ENCODE results near the gene RNF130. TPM values are rescaled to one million over a fixed set of nuclear protein-coding genes. Genes with fewer than 3 reads are reported as not detected.

Gene RNF130
- total and polyA plus RNA-seq, 4 donors = 75.9 to 123 (median 90.8) TPM

GRCh38 chr5:179915406-179915935 lies 156.1 kb downstream of the RNF130 start:
- Histone ChIP-seq H3K27ac (ENCODE audit: low read depth in 1 of 2, low read length in 1 of 2) (no peak overlapping the region), H3K4me3 (no peak overlapping the region), H3K36me3 (ENCODE audit: control insufficient read depth in 4 of 4, insufficient read depth in 4 of 4, low read length in 4 of 4) (no peaks in the 10 kb centered on the region), H3K27me3 (ENCODE audit: control insufficient read depth in 3 of 3, insufficient read depth in 3 of 3, low read length in 2 of 3) (no peaks in the 10 kb centered on the region), H3K9me3 (ENCODE audit: control insufficient read depth in 4 of 4, insufficient read depth in 3 of 4, low read length in 3 of 4) (no peaks in the 10 kb centered on the region), H3K4me1 (ENCODE audit: control insufficient read depth in 5 of 5, insufficient read depth in 5 of 5, low read length in 5 of 5) (peaks cover 0 to 1% (median 0%) of the 10 kb centered on the region in 5 donors), H3K9ac (ENCODE audit: insufficient read depth in 1 of 2, low read length in 2 of 2) (no peak overlapping the region)
- ATAC-seq (ENCODE audit: insufficient read depth, low FRiP score) (no peak), DNase-seq (no peak)
- no peak for TF ChIP-seq CTCF (IDR thresholded peaks at IDR 0.05; ENCODE audit: control extremely low read depth, extremely low read depth)
- WGBS, 2 donors = 84 to 90% methylated on average over 10 of the region's 10 CpGs

- no peak overlapping the region for H3K9ac ChIP-seq (ENCODE audit: insufficient read depth in 1 of 2, low read length in 2 of 2)
- DNase-seq = peak in 2 of 3 donors; percentile 12 to 24
Observed at GRCh38 chr5:179914032-179914755, 157.4 kb downstream of the RNF130 start.

GRCh38 chr5:179913461-179913860 lies 158.1 kb downstream of the RNF130 start:
- no peak overlapping the region for H3K9ac ChIP-seq (ENCODE audit: insufficient read depth in 1 of 2, low read length in 2 of 2)
- no peak for TF ChIP-seq CTCF (IDR thresholded peaks at IDR 0.05; ENCODE audit: control extremely low read depth, extremely low read depth)

More at GRCh38 chr5:179914032-179914755, 157.4 kb downstream of the RNF130 start:
- ATAC-seq (ENCODE audit: insufficient read depth, low FRiP score) = peak; percentile 73
- WGBS, 2 donors = 57 to 61% methylated on average over 8 of the region's 8 CpGs
- no peaks in the 10 kb centered on the region for H3K9me3 ChIP-seq (ENCODE audit: control insufficient read depth in 4 of 4, insufficient read depth in 3 of 4, low read length in 3 of 4)
- no peak for TF ChIP-seq CTCF (IDR thresholded peaks at IDR 0.05; ENCODE audit: control extremely low read depth, extremely low read depth)
- no peak overlapping the region for H3K4me3 ChIP-seq
- H3K4me1 ChIP-seq (ENCODE audit: control insufficient read depth in 5 of 5, insufficient read depth in 5 of 5, low read length in 5 of 5) = peaks cover 0 to 1% (median 0%) of the 10 kb centered on the region in 5 donors
- H3K27ac ChIP-seq (ENCODE audit: low read depth in 1 of 2, low read length in 1 of 2) = peak overlapping the region in 1 of 2 donors; percentile 74
- no peaks in the 10 kb centered on the region for H3K36me3 ChIP-seq (ENCODE audit: control insufficient read depth in 4 of 4, insufficient read depth in 4 of 4, low read length in 4 of 4)
- H3K27me3 ChIP-seq (ENCODE audit: control insufficient read depth in 3 of 3, insufficient read depth in 3 of 3, low read length in 2 of 3) = no peaks in the 10 kb centered on the region

More at GRCh38 chr5:179913461-179913860, 158.1 kb downstream of the RNF130 start:
- DNase-seq = no peak
- Histone ChIP-seq H3K27ac (ENCODE audit: low read depth in 1 of 2, low read length in 1 of 2) (peak overlapping the region in 1 of 2 donors; percentile 34), H3K9me3 (ENCODE audit: control insufficient read depth in 4 of 4, insufficient read depth in 3 of 4, low read length in 3 of 4) (no peaks in the 10 kb centered on the region), H3K36me3 (ENCODE audit: control insufficient read depth in 4 of 4, insufficient read depth in 4 of 4, low read length in 4 of 4) (no peaks in the 10 kb centered on the region), H3K4me3 (no peak overlapping the region), H3K27me3 (ENCODE audit: control insufficient read depth in 3 of 3, insufficient read depth in 3 of 3, low read length in 2 of 3) (no peaks in the 10 kb centered on the region), H3K4me1 (ENCODE audit: control insufficient read depth in 5 of 5, insufficient read depth in 5 of 5, low read length in 5 of 5) (peaks cover 0 to 6% (median 0%) of the 10 kb centered on the region in 5 donors)
- ATAC-seq (ENCODE audit: insufficient read depth, low FRiP score) = no peak
- 95% methylated on average over 9 of the region's 9 CpGs for WGBS, 2 donors
